Renal cortex interstitium (tissue), 11 donors: ENCODE data around the gene ME2. TPM values are rescaled to one million over a fixed set of nuclear protein-coding genes. Genes with fewer than 3 reads are reported as not detected.
"Not testable (repeated sequence)": the region's sequence is repeated elsewhere in the genome, so short reads cannot be mapped to it uniquely, and the experiment has no call there.

Source experiments
- DNase-seq, 11 donors: peaks; one replicate each; pipeline ENCODE4 v3.0.0-alpha.2; 2013; ENCODE audit warnings: low read depth in 9 of 11, low spot score in 4 of 11; ENCODE audit errors: extremely low read depth in 1 of 11
- polyA plus RNA-seq, 3 donors: library from polyadenylated mRNA; unstranded; fragments of 120-200 nt; gene quantifications; one replicate each; pipeline ENCODE4 v1.2.1, GENCODE V29; 2013; ENCODE audit not compliant: insufficient read length in 3 of 3

Gene ME2
- polyA plus RNA-seq, 3 donors: 31.7 to 34.2 (median 32.3) TPM

GRCh38 chr18:50853863-50854271, 25.1 kb upstream of the ME2 start:
- DNase-seq: no peak

GRCh38 chr18:50855976-50856757, 22.8 kb upstream of the ME2 start:
- no peak for DNase-seq

GRCh38 chr18:50857166-50857565, 21.8 kb upstream of the ME2 start:
- not testable (repeated sequence) for DNase-seq

- no peak for DNase-seq
These were observed 21.2 kb upstream of the ME2 start for GRCh38 chr18:50857694-50858093.

- DNase-seq: no peak
These were observed 18.9 kb upstream of the ME2 start for GRCh38 chr18:50859793-50860555.

GRCh38 chr18:50861617-50862016, 17.3 kb upstream of the ME2 start:
- DNase-seq: no peak

GRCh38 chr18:50862401-50862800, 16.5 kb upstream of the ME2 start:
- DNase-seq: no peak

- DNase-seq: no peak
These were observed 15.0 kb upstream of the ME2 start for GRCh38 chr18:50863840-50864375.

- no peak for DNase-seq
These were observed 12.2 kb upstream of the ME2 start for GRCh38 chr18:50866765-50867164.

GRCh38 chr18:50869150-50869549, 9.8 kb upstream of the ME2 start:
- no peak for DNase-seq

GRCh38 chr18:50870138-50870845, 8.6 kb upstream of the ME2 start:
- DNase-seq: no peak

GRCh38 chr18:50871846-50872245, 7.1 kb upstream of the ME2 start:
- no peak for DNase-seq

GRCh38 chr18:50875966-50876536, 2.9 kb upstream of the ME2 start:
- no peak for DNase-seq

GRCh38 chr18:50877545-50878265, 1.2 kb upstream of the ME2 start:
- no peak for DNase-seq

GRCh38 chr18:50879302-50880118, 592 bp downstream of the ME2 start:
- DNase-seq: peak in 5 of 11 donors; percentile 17 to 38 (median 31)

GRCh38 chr18:50880119-50880465, 1.2 kb downstream of the ME2 start:
- no peak for DNase-seq

GRCh38 chr18:50880944-50881343, 2.0 kb downstream of the ME2 start:
- DNase-seq: not testable (repeated sequence)

- DNase-seq: no peak
These were observed 8.0 kb downstream of the ME2 start for GRCh38 chr18:50886929-50887328.
